ENCODE results near the gene DTX4. TPM values are rescaled to one million over a fixed set of nuclear protein-coding genes. Genes with fewer than 3 reads are reported as not detected.

DTX4 gene
- total RNA-seq, 8 experiments from 2014 or later, result 0.15 to 108 (median 41.7) TPM

GRCh38 chr11:59186130-59186594 lies 14.2 kb downstream of the DTX4 start:
- no peak overlapping the region for H3K4me3 ChIP-seq
- in situ Hi-C loops (cut with MboI; ENCODE audit: low pct_unique_long_range_greater_than_20kb in 2 of 9, low sequenced_read_pairs in 9 of 9, unreplicated experiment in 9 of 9), result loop anchor here in 3 of 9 experiments (25.0 kb wide), 2 partner anchors 101 to 251 kb away; partner anchors contain the start of genes OR5A1 (in 2 of the 3) and OR5A2 (in 2 of the 3)
- 58 to 80% (median 66%) methylated on average over 1 to 3 of the region's 5 CpGs; no CpG with 5 or more reads in 7 of the 10 experiments for WGBS, 10 experiments
- peaks cover 43 to 55% of the 10 kb centered on the region in 2 donors for H3K4me1 ChIP-seq (replicated peaks in 1 of 2)
- H3K27ac ChIP-seq, result peak overlapping the region; percentile 84 to 87
- peak in 4 of 8 experiments; percentile 5 to 72 (median 30) for ATAC-seq (replicated peaks in 6 of 8)

- Histone ChIP-seq H3K27ac (peak overlapping the region; percentile 84 to 87), H3K4me3 (no peak overlapping the region), H3K4me1 (replicated peaks in 1 of 2) (peaks cover 42 to 46% of the 10 kb centered on the region in 2 donors)
- in situ Hi-C loops (cut with MboI; ENCODE audit: low pct_unique_long_range_greater_than_20kb in 2 of 9, low sequenced_read_pairs in 9 of 9, unreplicated experiment in 9 of 9), result loop anchor here in 3 of 9 experiments (25.0 kb wide), 2 partner anchors 100 to 250 kb away; partner anchors contain the start of genes OR5A1 (in 2 of the 3) and OR5A2 (in 2 of the 3)
- 0 to 100% (median 100%) methylated on average over 1 to 2 of the region's 3 CpGs; no CpG with 5 or more reads in 3 of the 10 experiments for WGBS, 10 experiments
- ATAC-seq (replicated peaks in 6 of 8), result no peak
Observed at GRCh38 chr11:59187035-59187434, 15.1 kb downstream of the DTX4 start.

GRCh38 chr11:59187587-59187986 lies 15.7 kb downstream of the DTX4 start:
- peaks cover 42 to 44% of the 10 kb centered on the region in 2 donors for H3K4me1 ChIP-seq (replicated peaks in 1 of 2)
- in situ Hi-C loops (cut with MboI; ENCODE audit: low pct_unique_long_range_greater_than_20kb in 2 of 9, low sequenced_read_pairs in 9 of 9, unreplicated experiment in 9 of 9), result loop anchor here in 3 of 9 experiments (25.0 kb wide), 2 partner anchors 100 to 250 kb away; partner anchors contain the start of genes OR5A1 (in 2 of the 3) and OR5A2 (in 2 of the 3)
- H3K4me3 ChIP-seq, result no peak overlapping the region
- WGBS, 10 experiments, result 0 to 100% (median 83%) methylated on average over 1 to 3 of the region's 6 CpGs
- ATAC-seq (replicated peaks in 6 of 8), result peak in 6 of 8 experiments; percentile 11 to 72 (median 31)
- H3K27ac ChIP-seq, result no peak overlapping the region

GRCh38 chr11:59188954-59189353 lies 17.0 kb downstream of the DTX4 start:
- in situ Hi-C loops (cut with MboI; ENCODE audit: low pct_unique_long_range_greater_than_20kb in 2 of 9, low sequenced_read_pairs in 9 of 9, unreplicated experiment in 9 of 9), result loop anchor here in 3 of 9 experiments (25.0 kb wide), 2 partner anchors 98 to 248 kb away; partner anchors contain the start of genes OR5A1 (in 2 of the 3) and OR5A2 (in 2 of the 3)
- WGBS, 10 experiments, result 44 to 100% (median 91%) methylated on average over 1 to 4 of the region's 4 CpGs; no CpG with 5 or more reads in 2 of the 10 experiments
- no peak overlapping the region for H3K4me3 ChIP-seq
- H3K27ac ChIP-seq, result no peak overlapping the region
- peak in 1 of 8 experiments; percentile 57 for ATAC-seq (replicated peaks in 6 of 8)
- H3K4me1 ChIP-seq (replicated peaks in 1 of 2), result peaks cover 32 to 34% of the 10 kb centered on the region in 2 donors

- WGBS, 10 experiments, result 0 to 100% (median 88%) methylated on average over 1 to 4 of the region's 4 CpGs; no CpG with 5 or more reads in 1 of the 10 experiments
- Histone ChIP-seq H3K4me1 (replicated peaks in 1 of 2) (peaks cover 22 to 26% of the 10 kb centered on the region in 2 donors), H3K27ac (no peak overlapping the region), H3K4me3 (no peak overlapping the region)
- no peak for ATAC-seq (replicated peaks in 6 of 8)
- in situ Hi-C loops (cut with MboI; ENCODE audit: low pct_unique_long_range_greater_than_20kb in 2 of 9, low sequenced_read_pairs in 9 of 9, unreplicated experiment in 9 of 9), result loop anchor here in 3 of 9 experiments (25.0 kb wide), 2 partner anchors 97 to 247 kb away; partner anchors contain the start of genes OR5A1 (in 2 of the 3) and OR5A2 (in 2 of the 3)
Observed at GRCh38 chr11:59189986-59190385, 18.1 kb downstream of the DTX4 start.

DNA sequence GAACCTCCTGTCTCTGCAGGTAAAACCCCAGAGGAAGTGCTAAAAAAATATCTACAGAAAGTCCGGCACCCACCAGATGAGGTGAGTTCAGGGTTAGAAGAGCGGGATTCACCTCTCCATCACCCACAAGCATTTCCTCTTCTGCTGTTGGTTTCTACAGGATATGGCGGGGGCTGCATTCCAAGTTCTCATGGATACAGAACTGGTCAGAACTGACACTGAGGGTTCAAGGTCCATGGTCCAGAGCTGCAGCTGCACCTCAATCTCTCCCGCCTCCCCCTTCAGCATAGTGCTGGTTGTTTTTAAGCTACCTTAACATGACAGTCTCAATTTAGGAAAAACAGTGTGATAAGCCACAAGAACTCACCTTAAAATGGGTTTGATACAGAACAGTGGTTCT lies 19.2 kb downstream of the DTX4 start:
- no peak for ATAC-seq (replicated peaks in 6 of 8)
- 90 to 100% (median 95%) methylated on average over 2 to 3 of the region's 4 CpGs; no CpG with 5 or more reads in 6 of the 10 experiments for WGBS, 10 experiments
- Histone ChIP-seq H3K4me1 (replicated peaks in 1 of 2) (peaks cover 10 to 16% of the 10 kb centered on the region in 2 donors), H3K4me3 (no peak overlapping the region), H3K27ac (no peak overlapping the region)
- in situ Hi-C loops (cut with MboI; ENCODE audit: low pct_unique_long_range_greater_than_20kb in 2 of 9, low sequenced_read_pairs in 9 of 9, unreplicated experiment in 9 of 9), result loop anchor here in 3 of 9 experiments (25.0 kb wide), 2 partner anchors 96 to 246 kb away; partner anchors contain the start of genes OR5A1 (in 2 of the 3) and OR5A2 (in 2 of the 3)

DNA sequence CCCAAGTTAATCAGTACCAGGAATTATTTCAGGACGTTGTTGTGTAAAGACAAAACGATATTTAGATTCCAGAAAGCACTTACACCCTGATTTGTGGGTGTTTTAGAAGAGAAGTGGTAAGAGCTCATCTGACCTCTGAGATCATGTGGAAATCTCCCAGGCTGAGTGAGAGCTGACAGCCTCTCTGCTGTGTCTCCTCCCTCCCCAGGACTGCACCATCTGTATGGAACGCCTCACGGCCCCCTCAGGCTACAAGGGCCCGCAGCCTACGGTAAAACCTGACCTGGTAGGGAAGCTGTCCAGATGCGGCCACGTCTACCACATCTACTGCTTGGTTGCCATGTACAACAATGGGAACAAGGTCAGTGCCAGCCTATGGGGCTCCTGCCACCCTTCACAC lies 20.0 kb downstream of the DTX4 start:
- H3K27ac ChIP-seq, result no peak overlapping the region
- ATAC-seq (replicated peaks in 6 of 8), result peak in 2 of 8 experiments; percentile 43 to 59
- peaks cover 4 to 8% of the 10 kb centered on the region in 2 donors for H3K4me1 ChIP-seq (replicated peaks in 1 of 2)
- in situ Hi-C loops (cut with MboI; ENCODE audit: low pct_unique_long_range_greater_than_20kb in 2 of 9, low sequenced_read_pairs in 9 of 9, unreplicated experiment in 9 of 9), result loop anchor here in 3 of 9 experiments (25.0 kb wide), 2 partner anchors 95 to 245 kb away; partner anchors contain the start of genes OR5A1 (in 2 of the 3) and OR5A2 (in 2 of the 3)
- WGBS, 10 experiments, result 0 to 98% (median 92%) methylated on average over 2 to 8 of the region's 8 CpGs; no CpG with 5 or more reads in 4 of the 10 experiments
- no peak overlapping the region for H3K4me3 ChIP-seq

GRCh38 chr11:59192446-59193020 lies 20.6 kb downstream of the DTX4 start:
- Histone ChIP-seq H3K4me1 (replicated peaks in 1 of 2) (peaks cover 0 to 3% of the 10 kb centered on the region in 2 donors), H3K4me3 (no peak overlapping the region), H3K27ac (no peak overlapping the region)
- 17 to 100% (median 100%) methylated on average over 1 to 3 of the region's 4 CpGs; no CpG with 5 or more reads in 1 of the 10 experiments for WGBS, 10 experiments
- in situ Hi-C loops (cut with MboI; ENCODE audit: low pct_unique_long_range_greater_than_20kb in 2 of 9, low sequenced_read_pairs in 9 of 9, unreplicated experiment in 9 of 9), result loop anchor here in 3 of 9 experiments (25.0 kb wide), 2 partner anchors 95 to 245 kb away; partner anchors contain the start of genes OR5A1 (in 2 of the 3) and OR5A2 (in 2 of the 3)
- ATAC-seq (replicated peaks in 6 of 8), result no peak

GRCh38 chr11:59193587-59194130 lies 21.7 kb downstream of the DTX4 start:
- in situ Hi-C loops (cut with MboI; ENCODE audit: low pct_unique_long_range_greater_than_20kb in 2 of 9, low sequenced_read_pairs in 9 of 9, unreplicated experiment in 9 of 9), result loop anchor here in 3 of 9 experiments (25.0 kb wide), 2 partner anchors 94 to 244 kb away; partner anchors contain the start of genes OR5A1 (in 2 of the 3) and OR5A2 (in 2 of the 3)
- H3K4me1 ChIP-seq (replicated peaks in 1 of 2), result peaks cover 0 to 11% of the 10 kb centered on the region in 2 donors
- ATAC-seq (replicated peaks in 6 of 8), result no peak
- WGBS, 10 experiments, result 54 to 100% (median 93%) methylated on average over 1 to 10 of the region's 10 CpGs
- no peak overlapping the region for H3K27ac ChIP-seq
- H3K4me3 ChIP-seq, result no peak overlapping the region

DNA sequence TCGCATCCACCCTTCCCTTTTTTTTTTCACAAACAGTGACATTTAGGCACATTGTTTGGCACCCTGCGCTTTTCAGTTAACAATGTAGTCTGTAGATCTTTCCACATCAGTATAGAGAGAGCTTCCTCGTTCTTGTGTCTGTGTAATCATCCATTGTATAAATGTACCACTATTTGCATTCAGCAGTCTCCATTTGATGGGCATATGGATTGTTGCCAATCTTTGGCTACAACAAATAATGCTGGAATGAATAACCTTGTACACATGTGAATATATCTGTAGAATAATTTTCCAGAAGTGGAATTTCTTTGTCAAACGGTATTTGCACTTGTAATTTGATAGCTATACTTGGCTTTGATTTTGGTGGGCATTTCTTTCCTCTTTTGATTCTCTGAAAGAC lies 23.7 kb downstream of the DTX4 start:
- H3K27ac ChIP-seq, result no peak overlapping the region
- in situ Hi-C loops (cut with MboI; ENCODE audit: low pct_unique_long_range_greater_than_20kb in 2 of 9, low sequenced_read_pairs in 9 of 9, unreplicated experiment in 9 of 9), result loop anchor here in 3 of 9 experiments (25.0 kb wide), 2 partner anchors 92 to 242 kb away; partner anchors contain the start of genes OR5A1 (in 2 of the 3) and OR5A2 (in 2 of the 3)
- peak in 1 of 8 experiments; percentile 27 for ATAC-seq (replicated peaks in 6 of 8)

GRCh38 chr11:59196777-59197176 lies 24.8 kb downstream of the DTX4 start:
- 17 to 100% (median 83%) methylated on average over 1 to 2 of the region's 2 CpGs; no CpG with 5 or more reads in 2 of the 10 experiments for WGBS, 10 experiments
- H3K27ac ChIP-seq, result no peak overlapping the region

More for the DNA sequence above, 23.7 kb downstream of the DTX4 start:
- Histone ChIP-seq H3K4me3 (no peak overlapping the region), H3K4me1 (replicated peaks in 1 of 2) (peaks cover 0 to 11% of the 10 kb centered on the region in 2 donors)
- WGBS, 10 experiments, result 39 to 95% (median 85%) methylated on average over 2 to 4 of the region's 4 CpGs

DNA sequence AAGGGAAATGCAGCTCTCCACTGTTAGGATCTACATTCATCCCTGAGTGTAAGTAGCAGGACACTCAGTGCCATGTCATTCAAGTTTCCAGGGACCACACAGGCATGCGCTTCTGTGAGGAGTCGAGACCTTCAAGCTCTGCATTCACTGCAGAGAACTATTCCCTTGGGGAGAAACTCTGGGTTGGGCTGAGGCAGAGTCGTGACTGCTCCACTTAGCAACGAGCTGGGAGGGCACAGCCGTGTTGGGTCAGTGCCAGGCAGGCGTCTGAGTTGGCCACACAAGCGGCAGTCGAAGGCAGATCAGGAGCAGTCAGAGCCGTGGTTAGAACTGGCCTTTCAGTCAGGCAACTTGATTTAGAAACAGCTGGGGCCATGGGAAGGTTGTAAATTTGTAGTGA lies 26.1 kb downstream of the DTX4 start:
- ATAC-seq (replicated peaks in 6 of 8), result peak; percentile 62 to 98 (median 96)
- Histone ChIP-seq H3K4me3 (no peak overlapping the region), H3K4me1 (replicated peaks in 1 of 2) (peaks cover 0 to 15% of the 10 kb centered on the region in 2 donors), H3K27ac (no peak overlapping the region)
- in situ Hi-C loops (cut with MboI; ENCODE audit: low pct_unique_long_range_greater_than_20kb in 2 of 9, low sequenced_read_pairs in 9 of 9, unreplicated experiment in 9 of 9), result loop anchor here in 3 of 9 experiments (25.0 kb wide), 2 partner anchors 89 to 239 kb away; partner anchors contain the start of genes OR5A1 (in 2 of the 3) and OR5A2 (in 2 of the 3)
- 0 to 100% (median 74%) methylated on average over 1 to 5 of the region's 9 CpGs; no CpG with 5 or more reads in 4 of the 10 experiments for WGBS, 10 experiments

More at GRCh38 chr11:59196777-59197176, 24.8 kb downstream of the DTX4 start:
- in situ Hi-C loops (cut with MboI; ENCODE audit: low pct_unique_long_range_greater_than_20kb in 2 of 9, low sequenced_read_pairs in 9 of 9, unreplicated experiment in 9 of 9), result loop anchor here in 3 of 9 experiments (25.0 kb wide), 2 partner anchors 91 to 241 kb away; partner anchors contain the start of genes OR5A1 (in 2 of the 3) and OR5A2 (in 2 of the 3)
- no peak for ATAC-seq (replicated peaks in 6 of 8)
- H3K4me1 ChIP-seq (replicated peaks in 1 of 2), result peaks cover 0 to 15% of the 10 kb centered on the region in 2 donors
- no peak overlapping the region for H3K4me3 ChIP-seq

Measured in motor neuron (in vitro differentiated cells).